Testis (tissue), 2 donors: ENCODE results near the gene GPR135.

ENCODE experiments used
- POLR2A ChIP-seq: fragments of 450-650 bp; IDR thresholded peaks from one replicate; pipeline ENCODE4 v1.6.1; 2017; ENCODE audit warnings: antibody characterized with exemption, mild to moderate bottlenecking, moderate library complexity
- TF ChIP-seq, protein P1 (sequence below), 3 experiments: fragments of 450-650 bp in 2 of 3; fragments of 200-600 bp in 1 of 3; sonication (generic) in 1 of 3; IDR thresholded peaks; one replicate each; pipeline ENCODE4 v1.5.1; 2016 to 2019; ENCODE audit warnings: antibody characterized with exemption in 3 of 3, mild to moderate bottlenecking in 2 of 3, moderate library complexity in 1 of 3

DNA sequence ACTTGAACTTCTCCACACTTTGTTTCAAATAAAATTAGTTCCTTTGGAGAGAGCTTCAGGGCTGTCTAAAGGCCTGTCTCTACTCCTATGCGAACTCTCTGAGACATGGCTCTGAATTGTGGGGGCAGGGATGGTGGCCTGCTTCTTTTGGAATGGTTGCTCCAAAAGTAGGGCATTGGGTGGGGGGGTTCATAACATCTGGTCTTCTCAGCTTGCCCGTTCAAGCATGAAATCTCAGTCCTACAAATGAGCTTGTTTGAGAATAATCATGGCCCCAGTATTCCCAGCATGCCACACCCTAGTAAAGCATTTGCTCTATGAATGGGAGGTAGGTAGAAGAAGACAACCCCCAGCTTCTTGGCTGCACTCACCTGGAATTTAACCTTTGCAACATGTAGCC lies 6.7 kb downstream of the GPR135 start:
- TF ChIP-seq, protein P1, sequence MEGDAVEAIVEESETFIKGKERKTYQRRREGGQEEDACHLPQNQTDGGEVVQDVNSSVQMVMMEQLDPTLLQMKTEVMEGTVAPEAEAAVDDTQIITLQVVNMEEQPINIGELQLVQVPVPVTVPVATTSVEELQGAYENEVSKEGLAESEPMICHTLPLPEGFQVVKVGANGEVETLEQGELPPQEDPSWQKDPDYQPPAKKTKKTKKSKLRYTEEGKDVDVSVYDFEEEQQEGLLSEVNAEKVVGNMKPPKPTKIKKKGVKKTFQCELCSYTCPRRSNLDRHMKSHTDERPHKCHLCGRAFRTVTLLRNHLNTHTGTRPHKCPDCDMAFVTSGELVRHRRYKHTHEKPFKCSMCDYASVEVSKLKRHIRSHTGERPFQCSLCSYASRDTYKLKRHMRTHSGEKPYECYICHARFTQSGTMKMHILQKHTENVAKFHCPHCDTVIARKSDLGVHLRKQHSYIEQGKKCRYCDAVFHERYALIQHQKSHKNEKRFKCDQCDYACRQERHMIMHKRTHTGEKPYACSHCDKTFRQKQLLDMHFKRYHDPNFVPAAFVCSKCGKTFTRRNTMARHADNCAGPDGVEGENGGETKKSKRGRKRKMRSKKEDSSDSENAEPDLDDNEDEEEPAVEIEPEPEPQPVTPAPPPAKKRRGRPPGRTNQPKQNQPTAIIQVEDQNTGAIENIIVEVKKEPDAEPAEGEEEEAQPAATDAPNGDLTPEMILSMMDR (IDR thresholded peaks at IDR 0.05), result no peak
- TF ChIP-seq POLR2A, result no peak
